ENCODE data around the gene PBX4. TPM values are rescaled to one million over a fixed set of nuclear protein-coding genes. Genes with fewer than 3 reads are reported as not detected.
"Not testable (repeated sequence)": the region's sequence is repeated elsewhere in the genome, so short reads cannot be mapped to it uniquely, and the experiment has no call there.

PBX4 gene
- under 1 TPM in 2 of 9 donors, not detected in 7; 0.43 to 0.69 TPM for total RNA-seq
- polyA plus RNA-seq = under 1 TPM in 1 of 2 donors, not detected in 1; 0.53 TPM
- long read RNA-seq, donor 1 = 0 reads
- long read RNA-seq, donor 2 = 0 reads
- long read RNA-seq, donor 3 = 0 reads

- Histone ChIP-seq H3K27ac (no peak within 1 kb of the TSS), H3K27me3 (peaks cover 4 to 38% (median 12%) of the 10 kb centered on the region in 9 donors), H3K36me3 (no peaks in the 10 kb centered on the region), H3K9me3 (no peaks in the 10 kb centered on the region), H3K4me3 (peak within 1 kb of the TSS in 9 of 12 donors; percentile 5 to 62 (median 37)), H3K4me1 (peaks cover 0 to 11% (median 0%) of the 10 kb centered on the region in 12 donors)
- TF ChIP-seq POLR2A (IDR thresholded peaks at IDR 0.05) (no peak), CTCF (IDR thresholded peaks at IDR 0.05) (no peak)
- peak; percentile 87 to 97 (median 90) for DNase-seq
- intact Hi-C loops (cut with DNase I) = no loop called here
- 5 to 12% (median 8%) methylated on average over 33 to 80 of the region's 80 CpGs for WGBS, 4 donors
- ATAC-seq = peak; percentile 81 to 99 (median 98)
These were observed at the start of gene PBX4 for GRCh38 chr19:19618219-19619051. PBX4 (minus strand) TSS chr19:19618687; CDS start chr19:19618629, 58 bp downstream.

GRCh38 chr19:19665420-19665948 is 47.0 kb upstream of the PBX4 start:
- not testable (repeated sequence) for H3K4me3 ChIP-seq, ATAC-seq, H3K27ac ChIP-seq, DNase-seq, H3K9me3 ChIP-seq, H3K27me3 ChIP-seq, H3K36me3 ChIP-seq
- WGBS, 4 donors = 94 to 98% (median 97%) methylated on average over 22 of the region's 22 CpGs
- intact Hi-C loops (cut with DNase I) = loop anchor here in 3 of 10 donors (5.0 to 10.0 kb wide), 4 partner anchors 67 to 259 kb away; partner anchors contain the start of genes ZNF14 (in 1 of the 3) and ZNF253 (in 1 of the 3)
- peaks cover 0 to 49% (median 30%) of the 10 kb centered on the region in 12 donors for H3K4me1 ChIP-seq

- peak; percentile 97 to 99 (median 99) for DNase-seq
- Histone ChIP-seq H3K4me1 (peaks cover 0 to 37% (median 21%) of the 10 kb centered on the region in 12 donors), H3K9me3 (no peaks in the 10 kb centered on the region), H3K27me3 (no peaks in the 10 kb centered on the region), H3K36me3 (peaks cover 0 to 21% (median 14%) of the 10 kb centered on the region in 9 donors), H3K4me3 (peak within 1 kb of the TSS; percentile 78 to 100 (median 96)), H3K27ac (peak within 1 kb of the TSS; percentile 83 to 99 (median 95))
- WGBS, 4 donors = 0 to 1% (median 0%) methylated on average over 31 to 85 of the region's 85 CpGs
- TF ChIP-seq CTCF (IDR thresholded peaks at IDR 0.05) = peak in 3 of 12 donors; percentile 8 to 34 (median 31)
- TF ChIP-seq POLR2A (IDR thresholded peaks at IDR 0.05) = peak in 1 of 2 donors; percentile 63
- intact Hi-C loops (cut with DNase I) = loop anchor here in 4 of 10 donors (1.0 to 10.0 kb wide), 5 partner anchors 111 to 374 kb away; partner anchors contain the start of genes ZNF506 (in 1 of the 4) and ZNF682 (in 1 of the 4)
- ATAC-seq = peak; percentile 97 to 98 (median 98)
These were observed 45.0 kb upstream of the PBX4 start, which contains the start of gene ATP13A1 for GRCh38 chr19:19663256-19664120. ATP13A1 (minus strand) TSS chr19:19663676; CDS start chr19:19663666, 10 bp downstream.

GRCh38 chr19:19662871-19663255 is 44.4 kb upstream of the PBX4 start:
- DNase-seq (no peak), ATAC-seq (no peak)
- H3K9me3 ChIP-seq = no peaks in the 10 kb centered on the region
- H3K27me3 ChIP-seq = no peaks in the 10 kb centered on the region
- H3K4me3 ChIP-seq = peak overlapping the region; percentile 78 to 100 (median 96)
- intact Hi-C loops (cut with DNase I) = loop anchor here in 4 of 10 donors (1.0 to 10.0 kb wide), 5 partner anchors 112 to 374 kb away; partner anchors contain the start of genes ZNF506 (in 1 of the 4) and ZNF682 (in 1 of the 4)
- TF ChIP-seq POLR2A (IDR thresholded peaks at IDR 0.05) = no peak
- TF ChIP-seq CTCF (IDR thresholded peaks at IDR 0.05) = no peak
- H3K4me1 ChIP-seq = peaks cover 0 to 33% (median 18%) of the 10 kb centered on the region in 12 donors
- H3K27ac ChIP-seq = peak overlapping the region in 11 of 12 donors; percentile 89 to 99 (median 95)
- H3K36me3 ChIP-seq = peaks cover 0 to 27% (median 20%) of the 10 kb centered on the region in 9 donors
- WGBS, 4 donors = 9 to 17% (median 13%) methylated on average over 17 of the region's 17 CpGs

Measured in heart left ventricle (tissue), 16 donors.